ENCODE data around the gene LCP1. TPM values are rescaled to one million over a fixed set of nuclear protein-coding genes. Genes with fewer than 3 reads are reported as not detected.

Gene LCP1

DNA sequence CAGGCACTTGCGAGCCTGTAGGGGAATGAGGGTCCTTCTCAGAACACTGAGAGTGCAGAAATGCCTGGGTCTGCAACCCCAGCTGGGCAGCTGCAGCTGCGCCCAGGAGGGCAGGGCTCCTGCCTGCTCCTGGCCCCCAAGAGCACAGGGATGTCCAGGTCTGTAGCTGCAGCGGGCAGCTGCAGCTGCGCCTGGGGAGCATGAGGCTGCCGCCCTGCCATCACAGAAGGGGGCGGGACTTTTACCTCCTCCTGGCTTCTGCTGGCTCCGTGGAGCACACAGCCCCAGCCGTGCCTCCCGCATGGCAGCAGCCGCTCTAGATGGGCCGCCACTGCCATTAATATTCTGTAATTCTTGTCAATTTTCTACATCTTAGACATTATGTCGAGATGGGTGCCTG, 95.0 kb downstream of the LCP1 start:
- no peak overlapping the region for H3K4me2 ChIP-seq (ENCODE audit: low read length)
- no peaks in the 10 kb centered on the region for H3K36me3 ChIP-seq (ENCODE audit: insufficient read depth, low read length)
- H3K9me3 ChIP-seq (replicated peaks; ENCODE audit: low read length): no peaks in the 10 kb centered on the region
- no peak overlapping the region for H3K4me3 ChIP-seq (ENCODE audit: low read length)
- H3K27me3 ChIP-seq (ENCODE audit: control insufficient read depth, insufficient read depth, low read length): peaks cover 11% of the 10 kb centered on the region
- H3K9ac ChIP-seq (ENCODE audit: low read depth, low read length): no peak overlapping the region
- H3K4me1 ChIP-seq (ENCODE audit: control insufficient read depth, insufficient read depth, low read length): no peaks in the 10 kb centered on the region

- Histone ChIP-seq H3K9me3 (replicated peaks; ENCODE audit: low read length) (no peaks in the 10 kb centered on the region), H3K4me3 (ENCODE audit: low read length) (no peak overlapping the region), H3K9ac (ENCODE audit: low read depth, low read length) (no peak overlapping the region), H3K4me1 (ENCODE audit: control insufficient read depth, insufficient read depth, low read length) (no peaks in the 10 kb centered on the region), H3K4me2 (ENCODE audit: low read length) (no peak overlapping the region), H3K27me3 (ENCODE audit: control insufficient read depth, insufficient read depth, low read length) (peaks cover 7% of the 10 kb centered on the region), H3K36me3 (ENCODE audit: insufficient read depth, low read length) (no peaks in the 10 kb centered on the region)
Observed at GRCh38 chr13:46086421-46086922, 95.5 kb downstream of the LCP1 start.

DNA sequence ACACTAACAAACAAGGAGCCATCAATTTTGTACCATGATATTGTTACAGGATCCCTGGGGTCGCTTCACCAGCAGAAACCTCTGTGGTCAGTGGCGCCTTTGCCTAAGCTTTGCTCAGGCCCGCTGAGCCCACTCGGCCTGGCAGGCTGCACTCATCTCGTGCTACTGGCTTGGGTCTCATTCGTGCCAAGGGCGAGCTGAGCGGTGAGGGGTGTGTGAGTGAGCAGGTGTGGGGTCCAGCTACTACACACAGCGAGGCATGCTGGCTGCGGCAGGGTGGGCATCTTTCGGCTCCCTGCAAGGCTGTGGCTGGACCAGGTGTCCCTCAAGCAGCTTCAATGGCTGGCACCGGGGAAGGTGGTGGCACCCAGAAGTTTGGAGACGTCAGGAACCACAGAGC, 96.2 kb downstream of the LCP1 start:
- H3K4me2 ChIP-seq (ENCODE audit: low read length): no peak overlapping the region
- no peak overlapping the region for H3K4me3 ChIP-seq (ENCODE audit: low read length)
- no peaks in the 10 kb centered on the region for H3K9me3 ChIP-seq (replicated peaks; ENCODE audit: low read length)
- H3K9ac ChIP-seq (ENCODE audit: low read depth, low read length): no peak overlapping the region
- H3K4me1 ChIP-seq (ENCODE audit: control insufficient read depth, insufficient read depth, low read length): no peaks in the 10 kb centered on the region
- no peaks in the 10 kb centered on the region for H3K36me3 ChIP-seq (ENCODE audit: insufficient read depth, low read length)
- peaks cover 5% of the 10 kb centered on the region for H3K27me3 ChIP-seq (ENCODE audit: control insufficient read depth, insufficient read depth, low read length)

DNA sequence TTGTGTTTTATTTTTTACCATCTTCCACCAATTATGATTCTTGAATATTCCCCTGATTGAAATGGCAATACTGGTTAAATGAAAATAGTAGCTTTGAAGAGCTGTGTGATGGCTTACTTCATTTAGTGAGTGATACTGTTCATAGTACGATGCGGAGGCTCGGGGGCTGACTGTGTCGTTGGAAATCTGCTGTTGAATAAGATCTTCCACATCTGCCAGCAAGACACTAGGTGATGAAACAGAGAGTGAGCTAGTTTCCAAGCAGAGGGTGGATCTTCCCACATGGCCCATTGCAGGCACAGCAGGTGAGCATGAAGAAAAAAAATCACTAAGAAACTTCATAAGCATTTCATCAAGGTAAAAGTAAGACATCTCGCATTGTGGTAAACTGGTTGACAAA, 99.7 kb downstream of the LCP1 start:
- Histone ChIP-seq H3K4me2 (ENCODE audit: low read length) (no peak overlapping the region), H3K9ac (ENCODE audit: low read depth, low read length) (no peak overlapping the region), H3K4me1 (ENCODE audit: control insufficient read depth, insufficient read depth, low read length) (no peaks in the 10 kb centered on the region), H3K36me3 (ENCODE audit: insufficient read depth, low read length) (no peaks in the 10 kb centered on the region), H3K27me3 (ENCODE audit: control insufficient read depth, insufficient read depth, low read length) (peaks cover 12% of the 10 kb centered on the region), H3K9me3 (replicated peaks; ENCODE audit: low read length) (no peaks in the 10 kb centered on the region), H3K4me3 (ENCODE audit: low read length) (no peak overlapping the region)

GRCh38 chr13:46079770-46080169, 102.2 kb downstream of the LCP1 start:
- Histone ChIP-seq H3K27me3 (ENCODE audit: control insufficient read depth, insufficient read depth, low read length) (peaks cover 12% of the 10 kb centered on the region), H3K4me2 (ENCODE audit: low read length) (no peak overlapping the region), H3K4me3 (ENCODE audit: low read length) (no peak overlapping the region), H3K4me1 (ENCODE audit: control insufficient read depth, insufficient read depth, low read length) (no peaks in the 10 kb centered on the region), H3K36me3 (ENCODE audit: insufficient read depth, low read length) (no peaks in the 10 kb centered on the region), H3K9ac (ENCODE audit: low read depth, low read length) (no peak overlapping the region), H3K9me3 (replicated peaks; ENCODE audit: low read length) (no peaks in the 10 kb centered on the region)

DNA sequence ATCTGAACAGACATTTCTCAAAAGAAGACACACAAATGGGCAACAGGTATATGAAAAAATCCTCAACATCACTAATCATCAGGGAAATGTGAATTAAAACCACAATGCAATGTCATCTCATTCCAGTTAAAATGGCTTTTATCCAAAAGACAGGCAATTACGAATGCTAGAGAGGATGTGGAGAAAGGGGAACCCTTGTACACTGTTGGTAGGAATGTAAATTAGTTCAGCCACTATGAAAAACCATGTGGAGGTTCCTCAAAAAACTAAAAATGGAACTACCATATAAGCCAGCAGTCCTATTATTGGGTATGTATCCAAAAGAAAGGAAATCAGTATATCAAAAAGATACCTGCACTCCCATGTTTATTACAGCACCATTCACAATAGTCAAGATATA, 104.7 kb downstream of the LCP1 start:
- Histone ChIP-seq H3K4me2 (ENCODE audit: low read length) (no peak overlapping the region), H3K9me3 (replicated peaks; ENCODE audit: low read length) (no peaks in the 10 kb centered on the region), H3K4me3 (ENCODE audit: low read length) (no peak overlapping the region)

GRCh38 chr13:46076827-46077226, 105.2 kb downstream of the LCP1 start:
- H3K27me3 ChIP-seq (ENCODE audit: control insufficient read depth, insufficient read depth, low read length): peaks cover 8% of the 10 kb centered on the region

More for the DNA sequence above, 104.7 kb downstream of the LCP1 start:
- Histone ChIP-seq H3K9ac (ENCODE audit: low read depth, low read length) (no peak overlapping the region), H3K27me3 (ENCODE audit: control insufficient read depth, insufficient read depth, low read length) (peaks cover 8% of the 10 kb centered on the region), H3K4me1 (ENCODE audit: control insufficient read depth, insufficient read depth, low read length) (no peaks in the 10 kb centered on the region), H3K36me3 (ENCODE audit: insufficient read depth, low read length) (no peaks in the 10 kb centered on the region)

More at GRCh38 chr13:46076827-46077226, 105.2 kb downstream of the LCP1 start:
- Histone ChIP-seq H3K9me3 (replicated peaks; ENCODE audit: low read length) (no peaks in the 10 kb centered on the region), H3K4me3 (ENCODE audit: low read length) (no peak overlapping the region), H3K9ac (ENCODE audit: low read depth, low read length) (no peak overlapping the region), H3K4me2 (ENCODE audit: low read length) (no peak overlapping the region), H3K4me1 (ENCODE audit: control insufficient read depth, insufficient read depth, low read length) (no peaks in the 10 kb centered on the region), H3K36me3 (ENCODE audit: insufficient read depth, low read length) (no peaks in the 10 kb centered on the region)

Small RNA genes lying within 50 kb of the gene (small RNA-seq; reads per million reads assigned to genes)
- not detected for gene RN7SL288P

Measured in skeletal muscle satellite cell (primary cell).